HCT116 (cell line): ENCODE data around the gene ADGRA1.

Experiments
- EZH2 ChIP-seq: fragments of 200-600 bp; sonication (generic); IDR thresholded peaks from 2 replicates; pipeline ENCODE4 v1.6.1; 2017; ENCODE audit warnings: antibody characterized with exemption, mixed run types
- POLR2A ChIP-seq: IDR thresholded peaks from 2 replicates; pipeline ENCODE4 v1.7.0; 2011; ENCODE audit warnings: borderline replicate concordance; ENCODE audit not compliant: insufficient read depth, insufficient read length; ENCODE audit errors: extremely low read depth
- TF ChIP-seq, protein P1 (sequence below), 3 experiments: fragments of 200-600 bp in 1 of 3; sonication (generic) in 1 of 3; IDR thresholded peaks in 2 of 3; conservative IDR thresholded peaks in 1 of 3; 2 replicates each; pipeline ENCODE4 v1.5.1; 2012 to 2017; ENCODE audit warnings: low read depth in 2 of 3, low read length in 2 of 3, antibody characterized with exemption in 1 of 3, borderline replicate concordance in 1 of 3, control low read depth in 1 of 3, mild to moderate bottlenecking in 1 of 3, mixed read lengths in 1 of 3, mixed run types in 1 of 3, moderate library complexity in 1 of 3; ENCODE audit not compliant: insufficient read depth in 1 of 3

DNA sequence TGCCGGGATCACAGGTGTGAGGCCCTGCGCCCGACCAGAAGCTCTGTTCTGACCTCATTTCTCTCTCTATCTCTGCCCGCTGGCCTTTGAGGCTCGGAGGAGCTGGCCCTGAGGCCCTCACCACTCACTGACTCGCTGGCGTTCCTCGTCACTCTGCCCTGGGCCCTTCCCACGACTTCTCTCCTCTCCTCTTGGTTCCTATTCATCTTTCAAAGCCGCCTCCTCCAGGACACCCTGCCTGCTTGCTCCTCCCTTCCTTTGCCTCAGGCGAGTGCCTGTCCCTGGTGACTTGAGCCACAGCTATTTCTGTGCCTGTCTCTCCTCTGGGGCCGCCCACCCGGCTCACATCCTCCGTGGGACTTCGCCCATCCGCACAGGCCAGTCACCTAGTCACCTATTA, 17.3 kb upstream of the ADGRA1 start:
- TF ChIP-seq, protein P1, sequence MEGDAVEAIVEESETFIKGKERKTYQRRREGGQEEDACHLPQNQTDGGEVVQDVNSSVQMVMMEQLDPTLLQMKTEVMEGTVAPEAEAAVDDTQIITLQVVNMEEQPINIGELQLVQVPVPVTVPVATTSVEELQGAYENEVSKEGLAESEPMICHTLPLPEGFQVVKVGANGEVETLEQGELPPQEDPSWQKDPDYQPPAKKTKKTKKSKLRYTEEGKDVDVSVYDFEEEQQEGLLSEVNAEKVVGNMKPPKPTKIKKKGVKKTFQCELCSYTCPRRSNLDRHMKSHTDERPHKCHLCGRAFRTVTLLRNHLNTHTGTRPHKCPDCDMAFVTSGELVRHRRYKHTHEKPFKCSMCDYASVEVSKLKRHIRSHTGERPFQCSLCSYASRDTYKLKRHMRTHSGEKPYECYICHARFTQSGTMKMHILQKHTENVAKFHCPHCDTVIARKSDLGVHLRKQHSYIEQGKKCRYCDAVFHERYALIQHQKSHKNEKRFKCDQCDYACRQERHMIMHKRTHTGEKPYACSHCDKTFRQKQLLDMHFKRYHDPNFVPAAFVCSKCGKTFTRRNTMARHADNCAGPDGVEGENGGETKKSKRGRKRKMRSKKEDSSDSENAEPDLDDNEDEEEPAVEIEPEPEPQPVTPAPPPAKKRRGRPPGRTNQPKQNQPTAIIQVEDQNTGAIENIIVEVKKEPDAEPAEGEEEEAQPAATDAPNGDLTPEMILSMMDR (IDR thresholded peaks at IDR 0.05 in 2 of 3, conservative IDR thresholded peaks at IDR 0.05 in 1 of 3; ENCODE audit: borderline replicate concordance in 1 of 3, insufficient read depth in 1 of 3, low read depth in 2 of 3, low read length in 2 of 3): no peak
- no peak for TF ChIP-seq POLR2A
- TF ChIP-seq EZH2: no peak
